Fibroblast of lung (primary cell): ENCODE measurements around the gene TMEM214. TPM values are rescaled to one million over a fixed set of nuclear protein-coding genes. Genes with fewer than 3 reads are reported as not detected.

Experiments used
- DNase-seq, 2 donors: peaks; one replicate each; pipeline versions ENCODE4 v3.0.0 to v3.0.0-alpha.2; 2010; ENCODE audit warnings: low read depth in 2 of 2
- H2AFZ ChIP-seq: 2 replicates; pipeline ENCODE4 v1.5.1; 2012; ENCODE audit warnings: low read length, control low read depth, inconsistent platforms
- H3K27ac ChIP-seq: 2 replicates; pipeline ENCODE4 v1.5.1; 2011; ENCODE audit warnings: low read length, control low read depth; ENCODE audit not compliant: insufficient read depth
- H3K27me3 ChIP-seq: 2 replicates; pipeline ENCODE4 v1.5.1; 2011; ENCODE audit warnings: mild to moderate bottlenecking, low read length; ENCODE audit not compliant: control insufficient read depth, insufficient read depth
- H3K36me3 ChIP-seq: 2 replicates; pipeline ENCODE4 v1.5.1; 2011; ENCODE audit warnings: low read length; ENCODE audit not compliant: control insufficient read depth, insufficient read depth
- H3K4me1 ChIP-seq: 2 replicates; pipeline ENCODE4 v1.5.1; 2011; ENCODE audit warnings: low read length; ENCODE audit not compliant: control insufficient read depth, insufficient read depth; ENCODE audit errors: extremely low read depth
- H3K4me2 ChIP-seq: 2 replicates; pipeline ENCODE4 v1.5.1; 2011; ENCODE audit warnings: low read length, control low read depth; ENCODE audit not compliant: insufficient read depth; ENCODE audit errors: extremely low read depth
- H3K4me3 ChIP-seq, 4 experiments: fragments of 200-600 bp in 1 of 4; sonication (generic) in 1 of 4; replicated peaks in 1 of 4; 2 replicates each; pipeline ENCODE4 v1.5.1; 2011 to 2016; ENCODE audit warnings: low read length in 4 of 4, low read depth in 3 of 4, mild to moderate bottlenecking in 3 of 4, control low read depth in 2 of 4, inconsistent platforms in 1 of 4, mixed read lengths in 1 of 4; ENCODE audit not compliant: insufficient read depth in 1 of 4; ENCODE audit errors: control extremely low read depth in 1 of 4
- H3K79me2 ChIP-seq: 2 replicates; pipeline ENCODE4 v1.5.1; 2012; ENCODE audit warnings: mild to moderate bottlenecking, low read length, inconsistent platforms; ENCODE audit not compliant: control insufficient read depth, insufficient read depth
- H3K9ac ChIP-seq: 2 replicates; pipeline ENCODE4 v1.5.1; 2011; ENCODE audit warnings: mild to moderate bottlenecking, low read length, control low read depth; ENCODE audit not compliant: insufficient read depth
- H3K9me3 ChIP-seq: 2 replicates; pipeline ENCODE4 v1.5.1; 2012; ENCODE audit warnings: low read depth, low read length; ENCODE audit not compliant: control insufficient read depth, insufficient read depth
- H4K20me1 ChIP-seq: 2 replicates; pipeline ENCODE4 v1.5.1; 2011; ENCODE audit warnings: low read length; ENCODE audit not compliant: control insufficient read depth, insufficient read depth; ENCODE audit errors: extremely low read depth
- EZH2 ChIP-seq: IDR thresholded peaks from 2 replicates; pipeline ENCODE4 v1.5.1; 2012; ENCODE audit warnings: low read length, control low read depth, mild to moderate bottlenecking; ENCODE audit errors: missing control alignments
- polyA plus RNA-seq, 2 donors: library from polyadenylated mRNA; depleted of rRNA in 1 of 2; stranded (reverse) in 1 of 2; unstranded in 1 of 2; fragments of >200 nt; gene quantifications; 2 replicates each; pipeline ENCODE4 v1.2.1, GENCODE V29; 2011 to 2012; ENCODE audit warnings: missing spikeins in 1 of 2
- total RNA-seq: library from RNA; depleted of rRNA; stranded (reverse); fragments of >200 nt; gene quantifications from 2 replicates; pipeline ENCODE4 v1.2.1, GENCODE V29; 2014
- TF ChIP-seq, protein P1 (sequence below), 2 donors: IDR thresholded peaks in 1 of 2; conservative IDR thresholded peaks in 1 of 2; 1 replicate in 1 of 2; 2 replicates in 1 of 2; pipeline ENCODE4 v1.5.1; 2011 to 2012; ENCODE audit warnings: low read length in 2 of 2, control low read depth in 1 of 2, inconsistent platforms in 1 of 2, low read depth in 1 of 2, mild to moderate bottlenecking in 1 of 2

TMEM214 gene
- total and polyA plus RNA-seq, 2 donors (not counting 1 experiment from before 2014, with no cell fraction given) = 22.6 to 127 TPM

DNA sequence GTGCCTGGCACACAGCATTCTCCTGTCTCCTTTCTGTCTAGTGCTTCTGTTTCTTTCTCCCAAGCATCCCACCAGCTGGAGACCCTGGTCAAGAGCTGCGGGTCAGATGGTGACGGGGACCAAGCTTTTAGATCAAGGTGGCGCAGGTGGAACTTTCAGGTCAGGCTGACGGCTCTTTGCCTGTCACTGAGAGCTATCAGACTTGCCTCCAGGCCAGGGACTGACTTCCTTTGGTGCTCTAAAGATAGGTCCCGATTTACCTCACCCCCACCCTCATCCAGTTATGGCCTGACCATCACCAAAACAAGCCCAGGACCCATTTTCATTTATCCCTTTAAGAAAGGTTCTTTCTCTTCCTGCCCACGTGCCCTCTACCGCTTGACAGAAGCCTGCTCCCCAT lies 44.5 kb downstream of the TMEM214 start:
- Histone ChIP-seq H3K27ac (no peak overlapping the region), H2AFZ (no peak overlapping the region), H3K4me3 (no peak overlapping the region), H3K4me1 (peaks cover 35% of the 10 kb centered on the region), H3K79me2 (peaks cover 30% of the 10 kb centered on the region), H3K9ac (no peak overlapping the region), H3K27me3 (no peaks in the 10 kb centered on the region), H3K36me3 (peaks cover 8% of the 10 kb centered on the region), H4K20me1 (no peaks in the 10 kb centered on the region), H3K4me2 (no peak overlapping the region), H3K9me3 (no peaks in the 10 kb centered on the region)
- TF ChIP-seq EZH2 = no peak
- TF ChIP-seq, protein P1, sequence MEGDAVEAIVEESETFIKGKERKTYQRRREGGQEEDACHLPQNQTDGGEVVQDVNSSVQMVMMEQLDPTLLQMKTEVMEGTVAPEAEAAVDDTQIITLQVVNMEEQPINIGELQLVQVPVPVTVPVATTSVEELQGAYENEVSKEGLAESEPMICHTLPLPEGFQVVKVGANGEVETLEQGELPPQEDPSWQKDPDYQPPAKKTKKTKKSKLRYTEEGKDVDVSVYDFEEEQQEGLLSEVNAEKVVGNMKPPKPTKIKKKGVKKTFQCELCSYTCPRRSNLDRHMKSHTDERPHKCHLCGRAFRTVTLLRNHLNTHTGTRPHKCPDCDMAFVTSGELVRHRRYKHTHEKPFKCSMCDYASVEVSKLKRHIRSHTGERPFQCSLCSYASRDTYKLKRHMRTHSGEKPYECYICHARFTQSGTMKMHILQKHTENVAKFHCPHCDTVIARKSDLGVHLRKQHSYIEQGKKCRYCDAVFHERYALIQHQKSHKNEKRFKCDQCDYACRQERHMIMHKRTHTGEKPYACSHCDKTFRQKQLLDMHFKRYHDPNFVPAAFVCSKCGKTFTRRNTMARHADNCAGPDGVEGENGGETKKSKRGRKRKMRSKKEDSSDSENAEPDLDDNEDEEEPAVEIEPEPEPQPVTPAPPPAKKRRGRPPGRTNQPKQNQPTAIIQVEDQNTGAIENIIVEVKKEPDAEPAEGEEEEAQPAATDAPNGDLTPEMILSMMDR (conservative IDR thresholded peaks at IDR 0.05 in 1 of 2, IDR thresholded peaks at IDR 0.05 in 1 of 2; ENCODE audit: low read depth in 1 of 2, low read length in 2 of 2) = no peak
- no peak for DNase-seq

DNA sequence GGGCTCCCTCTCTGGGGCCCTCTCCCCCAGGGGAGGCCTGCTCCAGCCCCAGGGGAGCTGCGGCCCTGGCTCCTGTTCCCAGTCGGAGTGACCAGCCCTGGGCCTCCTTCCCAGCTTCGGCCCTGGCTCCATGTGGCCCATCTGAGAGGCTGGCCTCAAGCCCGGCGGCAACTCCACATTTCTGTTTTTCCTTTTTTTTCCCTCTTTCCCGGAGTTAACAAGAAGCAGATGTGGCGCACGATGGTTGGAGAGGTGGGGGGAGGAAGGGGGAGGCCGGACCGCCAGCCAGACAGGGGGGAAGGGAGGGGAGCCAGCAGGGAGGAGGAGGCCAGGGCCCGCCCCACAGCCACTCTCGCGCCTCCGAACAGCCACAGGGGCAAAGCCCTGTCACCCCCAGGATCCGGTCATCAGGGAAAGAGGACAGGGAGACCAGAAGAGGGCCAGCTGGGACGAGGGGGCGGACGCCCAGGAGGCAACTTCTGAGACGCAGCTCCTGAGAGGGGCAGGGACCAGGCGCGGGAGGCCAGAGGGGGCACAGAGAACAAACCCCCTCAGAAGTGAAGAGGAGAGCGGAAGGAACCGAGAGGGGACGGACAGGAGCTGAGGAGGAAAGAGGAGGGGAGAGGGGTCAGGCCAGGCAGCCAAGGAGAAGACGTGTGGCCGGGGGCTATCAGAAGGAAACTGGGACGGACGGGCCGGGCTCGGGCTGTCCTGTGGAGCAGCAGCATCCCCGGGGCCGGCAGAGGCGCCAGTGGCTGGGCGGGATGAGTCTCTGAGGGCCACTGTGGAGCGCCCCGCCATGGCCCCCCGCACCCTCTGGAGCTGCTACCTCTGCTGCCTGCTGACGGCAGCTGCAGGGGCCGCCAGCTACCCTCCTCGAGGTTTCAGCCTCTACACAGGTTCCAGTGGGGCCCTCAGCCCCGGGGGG lies 45.8 kb downstream of the TMEM214 start, which contains the start of gene EMILIN1:
EMILIN1 (plus strand) TSS at position 349 of the 928 bp plus-strand sequence; CDS start at position 800, 451 bp downstream.
- peaks cover 16% of the 10 kb centered on the region for H3K36me3 ChIP-seq
- peak within 1 kb of the TSS; percentile 94 for H3K27ac ChIP-seq
- H3K4me1 ChIP-seq = peaks cover 28% of the 10 kb centered on the region
- H3K9ac ChIP-seq = peak within 1 kb of the TSS; percentile 86
- H4K20me1 ChIP-seq = no peaks in the 10 kb centered on the region
- DNase-seq = peak; percentile 95 to 98
- no peak for TF ChIP-seq EZH2
- TF ChIP-seq, protein P1 (conservative IDR thresholded peaks at IDR 0.05 in 1 of 2, IDR thresholded peaks at IDR 0.05 in 1 of 2; ENCODE audit: low read depth in 1 of 2, low read length in 2 of 2) = no peak
- no peaks in the 10 kb centered on the region for H3K27me3 ChIP-seq
- peak within 1 kb of the TSS; percentile 84 to 97 (median 89) for H3K4me3 ChIP-seq
- H3K9me3 ChIP-seq = no peaks in the 10 kb centered on the region
- H3K4me2 ChIP-seq = peak within 1 kb of the TSS; percentile 99
- H2AFZ ChIP-seq = peak within 1 kb of the TSS; percentile 55
- peaks cover 30% of the 10 kb centered on the region for H3K79me2 ChIP-seq
